Right lobe of liver (tissue), 4 donors: Measurements from ENCODE around the gene TSC22D3.

ENCODE experiments used
- CTCF ChIP-seq, 4 donors: fragments of 200-600 bp in 3 of 4; fragments of 450-650 bp in 1 of 4; IDR thresholded peaks; one replicate each; pipeline versions ENCODE4 v1.5.1 to v1.8.0; 2016 to 2022; ENCODE audit warnings: antibody characterized with exemption in 4 of 4, mild to moderate bottlenecking in 2 of 4
- POLR2A ChIP-seq: fragments of 450-650 bp; IDR thresholded peaks from one replicate; pipeline ENCODE4 v1.6.1; 2017; ENCODE audit warnings: antibody characterized with exemption, mild to moderate bottlenecking
- donor health status: DM: no; HTN: no; CAD: no.
- donor health status: DM: no; HTN: no; CAD: no.
- donor health status: DM: no; HTN: yes; CAD: no.

- TF ChIP-seq CTCF (IDR thresholded peaks at IDR 0.05) (no peak), POLR2A (no peak)
These were observed 66.8 kb downstream of the TSC22D3 start for GRCh38 chrX:107708762-107709161.
